ENCODE data around the gene KANSL1. TPM values are rescaled to one million over a fixed set of nuclear protein-coding genes. Genes with fewer than 3 reads are reported as not detected.
A peak's percentile ranks its signal among the peaks of the same experiment; 100 is the strongest.

Gene KANSL1
- total and polyA plus RNA-seq, 9 of the 15 experiments (the other 6 are each of a cell fraction or from before 2014, with no cell fraction given) = 3.6 to 55.4 (median 31.8) TPM

DNA sequence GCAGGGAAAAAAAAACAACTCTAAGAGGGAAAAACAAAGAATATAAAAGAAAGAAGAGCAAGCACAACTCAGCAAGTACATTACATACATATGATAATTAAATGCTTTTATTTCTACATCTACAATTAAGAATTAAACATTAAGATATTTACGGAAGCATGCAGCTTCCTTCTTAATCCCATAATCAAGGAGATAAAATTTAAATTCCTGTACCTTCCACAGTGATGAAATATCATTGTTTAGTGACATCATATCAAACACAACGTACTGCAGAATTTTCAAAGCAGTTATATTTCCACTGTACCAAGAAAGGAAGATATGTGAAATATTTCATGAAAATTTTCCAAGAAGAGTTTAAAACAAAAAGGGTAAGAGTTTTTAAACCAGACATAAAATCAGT, 26.0 kb downstream of the KANSL1 start:
- no peak for ATAC-seq
- no peak for FAIRE-seq
- no peak for DNase-seq (ENCODE audit: extremely low read depth in 1 of 4, low spot score in 3 of 4)
- Histone ChIP-seq H3K36me3 (ENCODE audit: control insufficient read depth, insufficient read depth, low read length) (peaks cover 61% of the 10 kb centered on the region), H3K4me3 (no peak overlapping the region), H3K9me3 (replicated peaks; ENCODE audit: control insufficient read depth, insufficient read depth, low read depth, low read length) (no peaks in the 10 kb centered on the region), H2AFZ (ENCODE audit: low read depth, low read length) (no peak overlapping the region), H4K20me1 (replicated peaks; ENCODE audit: control insufficient read depth, insufficient read depth, low read length) (peaks cover 18% of the 10 kb centered on the region), H3K79me2 (ENCODE audit: control insufficient read depth, insufficient read depth, low read length) (peaks cover 99% of the 10 kb centered on the region), H3K4me2 (ENCODE audit: insufficient read depth, low read length) (no peak overlapping the region), H3K4me1 (replicated peaks in 1 of 2; ENCODE audit: control insufficient read depth in 2 of 2, insufficient read depth in 2 of 2, low read length in 2 of 2) (peaks cover 0 to 3% of the 10 kb centered on the region in 2 experiments; a peak in 2 of 5 replicates), H3K9ac (ENCODE audit: insufficient read depth in 1 of 2, low read depth in 2 of 2, low read length in 2 of 2) (no peak overlapping the region), H3K27me3 (ENCODE audit: control insufficient read depth in 2 of 2, insufficient read depth in 2 of 2, low read length in 2 of 2) (no peaks in the 10 kb centered on the region), H3K9me1 (ENCODE audit: control insufficient read depth, insufficient read depth, low read length) (peaks cover 6% of the 10 kb centered on the region), H3K27ac (ENCODE audit: extremely low read depth, low read depth, low read length) (no peak overlapping the region)
- CTCF ChIA-PET (ENCODE audit: low intra/inter-chr PET ratio) = no interaction called here
- no peak for TF ChIP-seq ZSCAN29 (IDR thresholded peaks at IDR 0.05)
- no peak for TF ChIP-seq CEBPG (CRISPR knock-in tag; IDR thresholded peaks at IDR 0.05)
- peak; percentile 35 to 53; a peak in 3 of 4 replicates for TF ChIP-seq CEBPG (tag; conservative IDR thresholded peaks at IDR 0.05 in 1 of 2, IDR thresholded peaks at IDR 0.05 in 1 of 2)
- TF ChIP-seq, protein P1, sequence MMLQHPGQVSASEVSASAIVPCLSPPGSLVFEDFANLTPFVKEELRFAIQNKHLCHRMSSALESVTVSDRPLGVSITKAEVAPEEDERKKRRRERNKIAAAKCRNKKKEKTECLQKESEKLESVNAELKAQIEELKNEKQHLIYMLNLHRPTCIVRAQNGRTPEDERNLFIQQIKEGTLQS (IDR thresholded peaks at IDR 0.05) = peak; percentile 65
- TF ChIP-seq, protein P1 (CRISPR knock-in tag; conservative IDR thresholded peaks at IDR 0.05) = no peak
- TF ChIP-seq CEBPB (tag; IDR thresholded peaks at IDR 0.05) = peak; percentile 31; the same call in 1 of the 2 replicates
- TF ChIP-seq EP400 (IDR thresholded peaks at IDR 0.05) = peak; percentile 32
- WGBS (ENCODE audit: insufficient coverage, low coverage, missing lambda C conversion rate) = 81% methylated on average over 2 of the region's 2 CpGs
- BruUV-seq (replicated peaks) = no TSS peak
- in situ Hi-C loops (cut with MboI) = no loop called here
- POLR2A ChIA-PET = interaction anchor here (0.6 to 3.7 kb wide), 9 partner anchors 9 to 1957 kb away, joined by 3 to 14 read pairs (median 4); no protein-coding TSS in a partner anchor
- intact Hi-C loops (cut with micrococcal nuclease) = no loop called here

Data from K562 (cell line).